ENCODE results near the gene AHRR.

Gene AHRR

GRCh38 chr5:417301-418161 lies 96.0 kb downstream of the AHRR start:
- no peak for DNase-seq

GRCh38 chr5:418162-419121 lies 96.9 kb downstream of the AHRR start:
- peak; percentile 45 for DNase-seq

GRCh38 chr5:419970-420369 lies 98.5 kb downstream of the AHRR start:
- no peak for DNase-seq

- DNase-seq: no peak
Measured at GRCh38 chr5:420632-421286, 99.2 kb downstream of the AHRR start.

GRCh38 chr5:421287-421880 lies 99.9 kb downstream of the AHRR start:
- no peak for DNase-seq

GRCh38 chr5:421901-422300 lies 100.4 kb downstream of the AHRR start:
- DNase-seq: no peak

- no peak for DNase-seq
Measured at GRCh38 chr5:422323-423232, 101.1 kb downstream of the AHRR start.

GRCh38 chr5:423233-423565 lies 101.7 kb downstream of the AHRR start:
- no peak for DNase-seq

GRCh38 chr5:423626-424261 lies 102.2 kb downstream of the AHRR start:
- DNase-seq: no peak

- DNase-seq: no peak
Measured at GRCh38 chr5:424301-425110, 103.0 kb downstream of the AHRR start.

GRCh38 chr5:425714-426113 lies 104.2 kb downstream of the AHRR start:
- DNase-seq: no peak

- DNase-seq: no peak
Measured at GRCh38 chr5:426392-426976, 105.0 kb downstream of the AHRR start.

- DNase-seq: no peak
Measured at GRCh38 chr5:427415-428087, 106.0 kb downstream of the AHRR start.

- DNase-seq: no peak
Measured at GRCh38 chr5:428219-428618, 106.7 kb downstream of the AHRR start.

- no peak for DNase-seq
Measured at GRCh38 chr5:428754-429452, 107.4 kb downstream of the AHRR start.

- no peak for DNase-seq
Measured at GRCh38 chr5:429453-430188, 108.1 kb downstream of the AHRR start.

GRCh38 chr5:430214-430925 lies 108.9 kb downstream of the AHRR start:
- DNase-seq: no peak
